ENCODE measurements around the gene PHLDB2. TPM values are rescaled to one million over a fixed set of nuclear protein-coding genes. Genes with fewer than 3 reads are reported as not detected.

The PHLDB2 gene
- total and polyA plus RNA-seq, 11 donors = 59.0 to 280 (median 115) TPM

DNA sequence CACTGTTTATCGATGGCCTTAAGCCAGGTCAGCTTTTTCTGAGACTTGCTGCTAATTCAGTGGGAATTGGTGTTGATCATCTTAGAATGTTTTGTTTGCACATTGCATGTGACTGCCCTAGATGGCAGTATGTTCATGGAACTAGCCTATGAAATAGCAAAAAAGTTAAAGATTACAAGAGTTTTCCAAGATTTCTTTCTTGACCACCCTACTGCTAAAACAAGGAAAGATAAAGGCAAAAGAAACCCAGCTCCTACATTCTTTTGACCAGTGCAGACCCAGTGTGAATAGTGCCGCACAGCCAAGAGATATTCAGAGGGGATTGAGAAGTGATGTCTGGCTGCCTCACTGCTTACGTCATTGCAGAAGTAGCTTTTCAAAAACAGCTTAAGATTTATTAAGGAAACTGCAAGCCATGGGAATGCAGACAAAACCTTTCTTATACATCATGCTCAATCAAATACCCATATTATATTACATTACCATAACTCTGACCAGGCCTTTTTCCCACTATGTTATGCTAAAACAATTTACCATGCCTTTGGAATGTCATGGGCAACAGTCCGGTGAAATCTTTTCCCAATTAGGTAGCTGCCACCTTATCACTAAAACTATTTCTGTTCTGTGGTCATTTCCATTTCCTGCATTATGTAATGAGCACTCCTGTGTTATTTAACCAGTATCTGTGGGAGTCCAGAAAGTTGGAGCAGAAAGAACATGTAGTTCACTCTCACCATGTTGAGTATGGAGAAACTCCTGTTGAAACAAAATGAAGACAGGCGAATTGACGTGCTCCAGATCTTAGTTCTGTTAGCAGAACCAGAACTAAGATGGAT lies 6.0 kb downstream of the PHLDB2 start:
- H3K27me3 ChIP-seq = no peaks in the 10 kb centered on the region
- H3K9me3 ChIP-seq = no peaks in the 10 kb centered on the region
- H3K27ac ChIP-seq = peak overlapping the region; percentile 94 to 99 (median 96)
- ATAC-seq = peak; percentile 64 to 69 (median 66)
- TF ChIP-seq POLR2A (IDR thresholded peaks at IDR 0.05) = no peak
- TF ChIP-seq, protein P1, sequence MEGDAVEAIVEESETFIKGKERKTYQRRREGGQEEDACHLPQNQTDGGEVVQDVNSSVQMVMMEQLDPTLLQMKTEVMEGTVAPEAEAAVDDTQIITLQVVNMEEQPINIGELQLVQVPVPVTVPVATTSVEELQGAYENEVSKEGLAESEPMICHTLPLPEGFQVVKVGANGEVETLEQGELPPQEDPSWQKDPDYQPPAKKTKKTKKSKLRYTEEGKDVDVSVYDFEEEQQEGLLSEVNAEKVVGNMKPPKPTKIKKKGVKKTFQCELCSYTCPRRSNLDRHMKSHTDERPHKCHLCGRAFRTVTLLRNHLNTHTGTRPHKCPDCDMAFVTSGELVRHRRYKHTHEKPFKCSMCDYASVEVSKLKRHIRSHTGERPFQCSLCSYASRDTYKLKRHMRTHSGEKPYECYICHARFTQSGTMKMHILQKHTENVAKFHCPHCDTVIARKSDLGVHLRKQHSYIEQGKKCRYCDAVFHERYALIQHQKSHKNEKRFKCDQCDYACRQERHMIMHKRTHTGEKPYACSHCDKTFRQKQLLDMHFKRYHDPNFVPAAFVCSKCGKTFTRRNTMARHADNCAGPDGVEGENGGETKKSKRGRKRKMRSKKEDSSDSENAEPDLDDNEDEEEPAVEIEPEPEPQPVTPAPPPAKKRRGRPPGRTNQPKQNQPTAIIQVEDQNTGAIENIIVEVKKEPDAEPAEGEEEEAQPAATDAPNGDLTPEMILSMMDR (IDR thresholded peaks at IDR 0.05) = peak in 9 of 12 donors; percentile 11 to 52 (median 31)
- peak overlapping the region in 9 of 12 donors; percentile 0 to 83 (median 17) for H3K4me3 ChIP-seq
- WGBS, 4 donors = 6 to 17% (median 9%) methylated on average over 6 of the region's 6 CpGs
- intact Hi-C loops (cut with DNase I) = loop anchor here in 9 of 10 donors (2.0 to 10.0 kb wide), 11 partner anchors 37 to 148 kb away; no protein-coding TSS in a partner anchor
- DNase-seq = peak in 3 of 5 donors; percentile 40 to 63 (median 45)
- peaks cover 5 to 88% (median 74%) of the 10 kb centered on the region in 12 donors for H3K4me1 ChIP-seq
- peaks cover 0 to 6% (median 0%) of the 10 kb centered on the region in 9 donors for H3K36me3 ChIP-seq

DNA sequence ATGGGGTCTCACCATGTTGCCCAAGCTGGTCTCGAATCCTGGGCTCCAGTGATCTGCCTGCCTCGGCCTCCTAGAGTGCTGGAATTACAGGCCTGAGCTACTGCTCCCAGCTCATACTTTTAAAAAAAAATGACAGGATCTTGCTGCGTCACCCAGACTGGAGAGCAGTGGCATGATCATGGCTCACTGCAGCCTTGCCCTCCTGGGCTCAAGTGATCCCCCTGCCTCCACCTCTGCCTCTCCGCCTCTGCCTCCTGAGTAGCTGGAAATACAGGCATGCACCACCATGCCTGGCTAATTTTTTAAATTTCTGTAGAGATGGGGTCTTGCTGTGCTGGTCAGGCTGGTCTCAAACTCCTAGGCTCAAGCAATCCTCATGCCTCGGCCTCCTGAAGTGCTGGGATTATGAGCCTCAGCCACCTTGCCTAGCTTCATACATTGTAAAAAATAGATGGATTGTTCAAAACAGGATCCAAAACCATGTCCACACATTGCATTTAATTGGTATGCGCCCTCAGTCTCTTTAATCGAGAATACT lies 8.9 kb downstream of the PHLDB2 start:
- 69 to 73% (median 72%) methylated on average over 7 of the region's 7 CpGs for WGBS, 4 donors
- intact Hi-C loops (cut with DNase I) = loop anchor here in 5 of 10 donors (5.0 to 10.0 kb wide), 4 partner anchors 34 to 83 kb away; no protein-coding TSS in a partner anchor
- H3K4me1 ChIP-seq = peaks cover 5 to 98% (median 80%) of the 10 kb centered on the region in 12 donors

DNA sequence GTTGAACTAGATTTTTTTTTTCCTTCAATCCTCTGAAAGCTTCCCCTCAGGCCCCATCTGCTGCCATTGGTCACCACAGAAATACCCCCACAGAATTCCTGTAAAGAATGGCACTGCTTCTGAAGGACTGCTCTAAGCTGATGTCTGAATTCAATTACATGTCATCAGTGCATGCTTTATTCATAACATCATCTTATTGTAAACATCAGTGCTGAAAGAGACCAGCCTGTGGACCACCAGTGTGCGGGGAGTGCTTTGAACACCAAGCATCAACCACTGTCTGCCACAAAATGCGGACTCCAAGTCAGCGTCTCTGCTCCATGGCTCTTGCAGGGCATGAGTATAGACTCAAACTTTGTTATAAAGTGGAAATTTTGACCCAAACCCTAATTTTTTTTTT lies 11.6 kb downstream of the PHLDB2 start:
- peaks cover 3 to 93% (median 71%) of the 10 kb centered on the region in 12 donors for H3K4me1 ChIP-seq
- WGBS, 4 donors = 70 to 79% (median 75%) methylated on average over 3 of the region's 3 CpGs
- no peaks in the 10 kb centered on the region for H3K27me3 ChIP-seq
- DNase-seq (no peak), ATAC-seq (no peak)
- no peaks in the 10 kb centered on the region for H3K9me3 ChIP-seq
- peaks cover 0 to 20% (median 0%) of the 10 kb centered on the region in 9 donors for H3K36me3 ChIP-seq
- intact Hi-C loops (cut with DNase I) = no loop called here
- H3K4me3 ChIP-seq = no peak overlapping the region
- no peak for TF ChIP-seq POLR2A (IDR thresholded peaks at IDR 0.05)
- TF ChIP-seq, protein P1 (IDR thresholded peaks at IDR 0.05) = no peak
- H3K27ac ChIP-seq = peak overlapping the region in 2 of 12 donors; percentile 4 to 9

More for the DNA sequence above, 8.9 kb downstream of the PHLDB2 start:
- H3K27ac ChIP-seq = peak overlapping the region in 11 of 12 donors; percentile 36 to 99 (median 74)
- no peaks in the 10 kb centered on the region for H3K9me3 ChIP-seq
- DNase-seq (peak in 1 of 5 donors; percentile 46), ATAC-seq (peak in 1 of 4 donors; percentile 6)
- H3K36me3 ChIP-seq = peaks cover 0 to 20% (median 0%) of the 10 kb centered on the region in 9 donors
- H3K27me3 ChIP-seq = no peaks in the 10 kb centered on the region
- TF ChIP-seq POLR2A (IDR thresholded peaks at IDR 0.05) = no peak
- TF ChIP-seq, protein P1 (IDR thresholded peaks at IDR 0.05) = no peak
- H3K4me3 ChIP-seq = peak overlapping the region in 1 of 12 donors; percentile 10

Measured in heart left ventricle (tissue), 16 donors.